AG09319 (cell line): ENCODE data around the gene CACNA1C.

ENCODE experiments used
- DNase-seq: peaks from one replicate; pipeline ENCODE4 v3.0.0-alpha.2; 2010; ENCODE audit warnings: low read depth; ENCODE audit errors: extremely low read depth
- CTCF ChIP-seq: IDR thresholded peaks from 2 replicates; pipeline ENCODE4 v1.5.1; 2011; ENCODE audit warnings: low read depth, mild to moderate bottlenecking, inconsistent platforms, low read length, moderate library complexity

Gene CACNA1C

GRCh38 chr12:2509137-2509536 is 456.4 kb downstream of the CACNA1C start:
- no peak for DNase-seq
- no peak for TF ChIP-seq CTCF

- no peak for TF ChIP-seq CTCF
- DNase-seq, result no peak
Observed at GRCh38 chr12:2510045-2510444, 457.3 kb downstream of the CACNA1C start.

DNA sequence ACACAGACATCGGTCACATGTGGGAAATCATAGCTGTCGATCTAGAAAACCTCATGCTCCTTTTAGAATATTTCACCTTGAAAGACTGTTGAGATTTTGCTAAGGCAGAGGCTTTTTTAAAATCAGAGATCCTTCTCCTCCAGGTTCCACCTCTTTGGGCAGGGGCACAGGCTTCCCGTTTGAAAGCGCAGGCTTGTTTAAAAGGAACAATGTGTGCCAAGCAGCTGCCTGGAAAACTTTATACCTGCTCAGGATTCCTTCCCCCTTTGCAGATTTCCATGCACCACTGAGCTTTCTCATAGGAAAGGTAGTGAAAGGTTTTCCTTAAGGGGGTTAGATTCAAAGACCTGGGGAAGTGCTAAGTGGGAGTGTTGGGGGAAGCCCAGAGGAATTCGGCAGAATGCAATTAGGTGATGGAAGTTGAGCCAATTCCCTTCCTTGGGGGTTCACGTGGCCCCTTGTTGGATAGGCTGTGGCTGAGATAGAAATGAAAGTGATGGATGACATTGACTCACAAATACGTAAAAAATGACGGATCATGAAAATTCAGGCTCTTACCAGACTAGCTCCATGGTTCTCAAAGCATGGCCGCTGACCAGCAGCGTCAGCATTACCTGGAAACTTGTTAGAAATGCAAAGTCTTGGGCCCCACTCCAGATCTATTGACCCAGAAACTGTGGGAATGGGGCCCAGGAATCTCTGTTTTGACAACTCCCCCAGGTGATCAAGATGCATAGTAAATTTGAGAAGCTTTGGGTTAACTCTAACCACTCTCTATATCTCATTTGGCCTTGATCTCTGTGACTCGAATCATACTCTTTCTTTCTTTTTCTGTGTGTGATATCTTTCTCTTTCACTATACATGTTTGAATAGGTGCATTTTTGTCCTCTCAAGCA is 460.6 kb downstream of the CACNA1C start:
- no peak for TF ChIP-seq CTCF
- DNase-seq, result no peak

- DNase-seq, result no peak
- TF ChIP-seq CTCF, result no peak
Observed at GRCh38 chr12:2514038-2514340, 461.2 kb downstream of the CACNA1C start.

DNA sequence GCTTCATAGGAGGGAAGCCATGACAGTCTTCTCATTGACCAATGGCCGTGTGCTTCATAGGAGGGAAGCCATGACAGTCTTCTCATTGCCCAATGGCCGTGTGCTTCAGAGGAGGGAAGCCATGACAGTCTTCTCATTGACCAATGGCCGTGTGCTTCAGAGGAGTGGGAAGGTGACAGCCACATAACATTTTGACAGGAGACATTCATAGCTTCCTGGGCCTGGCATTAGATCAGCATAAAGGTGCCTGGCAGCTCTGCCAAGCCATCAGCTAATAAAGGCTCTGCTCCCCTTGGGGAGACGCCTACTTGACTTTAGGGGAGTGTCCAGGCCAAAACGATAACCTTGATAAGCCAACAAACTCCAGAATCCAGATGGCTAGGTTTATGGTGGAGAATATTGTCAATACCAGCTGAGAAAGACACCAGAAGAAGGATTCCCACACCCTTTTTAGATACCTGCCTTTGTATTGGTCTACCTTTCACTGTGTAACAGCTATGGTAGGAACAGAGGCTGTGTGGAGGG is 468.0 kb downstream of the CACNA1C start:
- no peak for TF ChIP-seq CTCF
- DNase-seq, result no peak

GRCh38 chr12:2523317-2523716 is 470.5 kb downstream of the CACNA1C start:
- DNase-seq, result no peak
- TF ChIP-seq CTCF, result no peak

DNA sequence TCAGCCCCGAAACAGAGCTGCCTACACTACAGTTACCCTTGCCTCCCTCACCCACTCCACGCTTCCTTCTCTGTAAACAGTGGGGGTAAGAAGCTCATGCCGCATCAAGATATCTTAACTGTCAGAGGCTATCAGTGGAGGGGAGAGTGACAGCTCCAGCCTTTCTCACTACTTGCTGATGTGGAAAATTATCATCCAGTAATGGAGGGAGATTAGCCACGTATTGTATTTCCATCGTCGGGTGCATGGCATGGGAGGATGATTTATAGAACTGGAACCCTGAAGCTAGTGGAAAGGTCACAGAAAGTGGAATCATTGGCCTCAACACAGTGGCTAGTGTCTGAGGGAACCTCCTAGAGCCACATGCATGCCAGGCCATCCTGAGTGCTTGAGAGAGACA is 471.1 kb downstream of the CACNA1C start:
- TF ChIP-seq CTCF, result no peak
- no peak for DNase-seq
